ENCODE measurements around the gene ZNF282.

The ZNF282 gene

GRCh38 chr7:149194799-149195179 is 557 bp upstream of the ZNF282 start:
- DNase-seq: no peak

DNA sequence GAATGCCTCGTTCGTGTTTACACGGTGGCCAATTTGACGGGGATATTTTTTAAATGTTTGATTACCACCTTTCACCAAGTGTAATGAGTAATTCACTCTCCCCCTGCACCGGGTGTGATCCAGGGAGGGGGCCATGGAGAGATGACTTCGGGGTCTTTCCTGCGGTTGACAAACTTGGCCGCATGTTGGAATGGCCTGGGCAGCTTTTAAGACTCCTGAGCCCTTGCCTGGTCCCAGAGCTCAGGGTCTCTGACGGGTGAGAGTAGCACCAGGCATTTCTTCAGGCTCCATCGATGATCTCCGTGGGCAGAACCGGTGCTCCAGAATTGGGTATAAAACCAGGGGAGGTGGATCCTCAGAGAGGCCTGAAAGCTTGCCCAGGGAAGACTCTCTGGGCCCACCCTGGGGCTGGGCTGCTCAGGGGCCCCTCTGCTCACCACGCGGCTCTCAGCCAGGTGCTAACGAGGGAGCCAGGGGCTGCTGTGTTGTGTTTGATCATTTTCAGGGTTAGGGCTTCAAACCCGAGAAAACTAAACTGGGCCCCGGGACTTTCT is 882 bp downstream of the ZNF282 start:
- DNase-seq: no peak

GRCh38 chr7:149196705-149197171 is 1.4 kb downstream of the ZNF282 start:
- no peak for DNase-seq

- DNase-seq: no peak
Observed at GRCh38 chr7:149197675-149198074, 2.3 kb downstream of the ZNF282 start.

DNA sequence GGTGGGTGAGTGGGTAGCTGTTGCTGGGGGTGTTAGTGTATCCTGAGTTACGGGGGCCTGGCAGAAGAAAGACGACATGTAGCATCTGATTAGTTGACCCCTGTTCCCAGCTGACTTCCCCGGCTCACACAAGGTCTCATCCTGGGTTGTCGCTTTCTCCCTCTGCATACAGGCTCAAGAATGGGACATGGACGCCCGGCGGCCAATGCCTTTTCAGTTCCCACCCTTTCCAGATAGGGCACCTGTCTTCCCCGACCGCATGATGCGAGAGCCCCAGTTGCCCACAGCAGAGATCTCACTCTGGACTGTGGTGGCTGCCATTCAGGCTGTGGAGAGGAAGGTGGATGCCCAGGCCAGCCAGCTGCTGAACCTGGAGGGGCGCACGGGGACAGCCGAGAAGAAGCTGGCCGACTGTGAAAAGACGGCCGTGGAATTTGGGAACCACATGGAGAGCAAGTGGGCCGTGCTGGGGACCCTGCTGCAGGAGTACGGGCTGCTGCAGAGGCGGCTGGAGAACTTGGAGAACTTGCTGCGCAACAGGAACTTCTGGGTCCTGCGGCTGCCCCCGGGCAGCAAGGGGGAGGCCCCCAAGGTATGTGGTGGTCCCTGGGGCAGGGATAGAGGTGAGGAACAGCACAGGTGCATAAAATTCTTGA is 2.9 kb downstream of the ZNF282 start:
- DNase-seq: no peak

GRCh38 chr7:149199234-149199995 is 4.1 kb downstream of the ZNF282 start:
- no peak for DNase-seq

- no peak for DNase-seq
Observed at GRCh38 chr7:149202831-149203231, 7.5 kb downstream of the ZNF282 start.

- DNase-seq: no peak
Observed at GRCh38 chr7:149205690-149206381, 10.5 kb downstream of the ZNF282 start.

DNA sequence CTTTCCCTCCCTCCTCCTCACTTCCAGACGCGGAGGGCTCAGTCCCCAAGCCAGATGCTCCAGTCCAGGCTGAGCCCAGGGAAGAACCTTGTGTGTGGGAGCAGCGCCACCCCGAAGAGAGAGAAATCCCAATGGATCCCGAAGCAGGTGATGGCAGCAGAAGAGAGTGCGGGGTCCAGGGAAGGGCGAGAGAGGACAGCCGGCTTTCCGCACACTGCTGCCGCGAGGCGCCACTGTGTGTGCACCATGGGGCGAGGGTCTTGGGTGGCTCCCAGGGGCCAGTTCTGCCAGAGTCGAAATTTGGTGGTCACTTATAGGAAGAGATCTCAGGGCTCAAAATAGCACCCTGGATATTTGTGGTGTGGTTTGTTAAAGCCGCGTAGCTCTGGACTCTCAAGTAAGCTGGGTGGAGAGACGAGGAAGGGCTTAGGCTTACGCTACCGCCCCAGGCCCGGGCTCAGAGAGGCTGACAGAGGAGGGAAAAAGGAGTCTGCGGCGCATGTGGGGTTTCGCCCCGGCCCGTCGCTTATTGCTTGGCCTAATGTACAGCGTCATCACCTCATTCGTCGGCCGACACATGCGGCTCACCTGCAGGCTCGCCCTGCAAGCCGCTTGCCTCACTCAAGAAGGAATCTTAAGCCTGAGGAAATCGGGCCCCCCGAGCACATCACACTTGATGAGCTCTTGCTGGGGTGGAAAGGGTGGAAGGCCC is 12.1 kb downstream of the ZNF282 start:
- no peak for DNase-seq

GRCh38 chr7:149209518-149210269 is 14.3 kb downstream of the ZNF282 start:
- peak; percentile 41 for DNase-seq

DNA sequence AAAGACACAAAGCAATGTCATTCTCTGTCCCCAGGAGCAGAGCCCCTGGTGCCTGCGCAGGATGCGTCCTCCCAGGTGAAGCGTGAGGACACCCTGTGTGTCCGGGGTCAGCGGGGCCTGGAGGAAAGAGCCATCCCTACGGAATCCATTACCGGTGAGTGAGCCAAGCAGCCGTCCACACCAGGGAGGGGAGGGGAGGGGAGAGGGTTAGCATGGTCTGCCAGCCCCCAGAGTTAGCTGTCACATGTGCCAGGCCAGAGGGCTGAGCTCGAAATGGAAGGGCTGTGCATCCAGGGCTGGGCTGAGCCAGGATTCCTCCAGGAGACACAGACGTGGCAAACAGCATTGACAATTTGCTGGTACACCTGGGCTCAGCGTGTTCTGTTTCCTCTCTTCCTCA is 15.2 kb downstream of the ZNF282 start:
- DNase-seq: no peak

GRCh38 chr7:149214020-149214720 is 18.8 kb downstream of the ZNF282 start:
- DNase-seq: no peak

- DNase-seq: no peak
Observed at GRCh38 chr7:149216402-149216801, 21.1 kb downstream of the ZNF282 start.

GRCh38 chr7:149217570-149217969 is 22.2 kb downstream of the ZNF282 start:
- no peak for DNase-seq

- no peak for DNase-seq
Observed at GRCh38 chr7:149218469-149219420, 23.4 kb downstream of the ZNF282 start.

GRCh38 chr7:149220534-149220933 is 25.2 kb downstream of the ZNF282 start:
- DNase-seq: no peak

GRCh38 chr7:149223176-149223575 is 27.8 kb downstream of the ZNF282 start:
- no peak for DNase-seq

DNA sequence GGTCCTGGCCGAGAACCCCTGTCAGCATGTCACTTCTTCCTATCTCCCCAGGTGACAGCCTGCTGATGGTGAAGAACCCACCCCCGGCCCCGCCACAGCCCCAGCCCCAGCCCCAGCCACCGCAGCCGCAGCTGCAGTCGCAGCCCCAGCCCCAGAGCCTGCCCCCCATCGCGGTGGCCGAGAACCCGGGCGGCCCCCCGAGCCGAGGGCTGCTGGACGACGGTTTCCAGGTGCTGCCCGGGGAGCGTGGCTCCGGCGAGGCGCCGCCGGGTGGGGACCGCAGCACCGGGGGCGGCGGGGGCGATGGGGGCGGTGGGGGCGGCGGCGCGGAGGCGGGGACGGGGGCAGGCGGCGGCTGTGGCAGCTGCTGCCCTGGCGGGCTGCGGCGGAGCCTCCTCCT is 28.4 kb downstream of the ZNF282 start:
- DNase-seq: no peak

- no peak for DNase-seq
Observed at GRCh38 chr7:149224352-149224751, 29.0 kb downstream of the ZNF282 start.

DNA sequence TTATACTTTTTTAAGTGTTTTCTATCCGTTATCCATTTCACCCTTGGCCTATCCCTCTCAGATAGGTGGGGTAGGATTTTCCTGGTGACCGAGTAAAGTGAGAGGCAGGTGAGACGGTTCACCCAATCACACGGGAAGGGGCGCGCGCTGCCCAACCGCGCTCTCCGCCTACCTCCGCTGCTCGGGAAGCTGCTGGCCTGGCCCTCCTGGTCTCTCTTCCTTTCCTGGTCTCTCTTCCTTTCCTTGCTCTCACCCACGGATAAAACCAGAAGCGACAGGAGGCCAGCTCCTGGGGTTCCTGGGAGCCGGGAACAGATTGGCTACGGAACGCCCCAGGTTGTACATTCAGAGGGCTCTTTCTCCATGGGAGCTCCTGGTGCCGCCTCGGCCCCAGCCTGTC is 29.8 kb downstream of the ZNF282 start:
- no peak for DNase-seq

Measured in T-helper 9 cell (primary cell).